SK-N-SH (cell line): ENCODE measurements around the gene DNAJC1.

ENCODE experiments used
- CTCF ChIP-seq: fragments of 200-600 bp; sonication (generic); IDR thresholded peaks from 2 replicates; pipeline ENCODE4 v1.6.1; 2017; ENCODE audit warnings: antibody characterized with exemption, mild to moderate bottlenecking, moderate library complexity
- REST ChIP-seq: IDR thresholded peaks from 2 replicates; pipeline ENCODE4 v1.6.1; 2012; ENCODE audit warnings: mild to moderate bottlenecking, low read depth, low read length, moderate library complexity
- USF1 ChIP-seq: IDR thresholded peaks from 2 replicates; pipeline ENCODE4 v1.4.0; 2012; ENCODE audit warnings: low read depth, borderline replicate concordance

DNA sequence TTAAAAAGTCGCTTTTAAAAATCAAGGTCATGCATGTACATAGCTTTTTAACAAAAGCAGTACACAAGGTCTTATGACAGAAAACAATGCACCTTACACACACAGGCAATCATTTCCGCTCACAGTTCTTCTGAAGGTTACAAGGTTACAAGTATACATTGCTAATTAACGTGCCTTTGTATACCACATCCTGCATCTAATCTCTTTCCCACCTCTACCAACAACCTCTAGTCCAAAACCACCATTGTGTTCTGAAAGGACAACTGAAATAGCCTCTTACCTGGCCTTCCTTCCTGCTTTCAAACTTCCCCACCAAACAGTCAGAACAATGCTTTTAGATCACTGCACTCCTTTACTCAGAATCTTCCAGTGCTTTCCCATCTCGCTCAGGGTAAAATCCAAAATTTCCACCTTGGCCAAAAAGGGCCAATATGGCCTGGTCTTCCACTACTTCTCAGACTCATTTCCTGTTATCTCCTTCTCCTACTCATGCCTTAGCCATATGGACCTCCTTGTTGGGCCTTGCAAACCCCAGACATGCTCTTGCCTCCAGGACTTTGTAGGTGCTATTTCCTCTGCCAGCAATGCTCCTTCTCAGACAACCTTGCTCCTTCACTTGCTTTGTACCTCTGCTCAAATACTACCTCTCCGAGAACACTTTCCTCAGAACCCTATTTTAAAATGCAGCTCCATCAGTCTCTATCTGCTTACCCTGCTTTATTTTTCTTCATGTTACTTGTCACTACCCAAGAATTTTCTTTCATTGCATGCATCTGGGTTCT, 205.4 kb downstream of the DNAJC1 start:
- TF ChIP-seq REST (no peak), CTCF (no peak), USF1 (no peak)
